Neural crest cell (in vitro differentiated cells): Measurements from ENCODE around the gene P2RY2. TPM values are rescaled to one million over a fixed set of nuclear protein-coding genes. Genes with fewer than 3 reads are reported as not detected.

Source experiments
- DNase-seq: peaks from one replicate; pipeline ENCODE4 v3.0.0; 2021; ENCODE audit warnings: low read depth, mixed read lengths, low spot score
- H3K27ac Mint-ChIP-seq: one replicate; pipeline ENCODE4 v1.8.0; 2021; ENCODE audit warnings: mild to moderate bottlenecking, mixed read lengths; ENCODE audit not compliant: unreplicated experiment
- H3K27me3 Mint-ChIP-seq: 2 replicates; pipeline ENCODE4 v1.8.0; 2021; ENCODE audit warnings: low read depth, mild to moderate bottlenecking, mixed read lengths
- H3K36me3 Mint-ChIP-seq: 2 replicates; pipeline ENCODE4 v1.8.0; 2021; ENCODE audit warnings: low read depth, mild to moderate bottlenecking, mixed read lengths
- H3K4me1 Mint-ChIP-seq: 2 replicates; pipeline ENCODE4 v1.8.0; 2021; ENCODE audit warnings: mixed read lengths
- H3K4me3 Mint-ChIP-seq: one replicate; pipeline ENCODE4 v1.8.0; 2021; ENCODE audit warnings: mild to moderate bottlenecking, mixed read lengths
- H3K9me3 Mint-ChIP-seq: 2 replicates; pipeline ENCODE4 v1.8.0; 2021; ENCODE audit warnings: mixed read lengths
- total RNA-seq: library from RNA; stranded (reverse); gene quantifications from 2 replicates; pipeline ENCODE4 v1.2.1, GENCODE V29; 2021
- TF ChIP-seq, protein P1 (sequence below): fragments of 200-600 bp; sonication (generic); conservative IDR thresholded peaks from 2 replicates; pipeline ENCODE4 v1.5.0; 2021; ENCODE audit warnings: antibody characterized with exemption, mild to moderate bottlenecking

P2RY2 gene
- total RNA-seq, 1 donor from 2014 or later, result 0.14 TPM

DNA sequence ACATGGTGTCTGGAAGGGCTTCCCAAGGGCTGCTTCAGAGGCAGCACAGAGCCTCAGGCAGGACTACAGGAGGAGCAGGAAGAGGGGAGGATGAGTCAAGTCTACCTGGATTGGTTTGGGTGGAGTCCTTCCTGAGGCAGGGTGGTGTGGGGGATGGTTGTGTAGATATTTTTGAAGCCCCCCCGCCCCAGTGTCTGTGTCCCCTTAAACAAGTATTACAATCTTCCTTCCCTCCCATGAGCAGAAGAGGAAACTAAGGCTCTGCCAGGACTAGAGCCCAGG lies 41.3 kb upstream of the P2RY2 start:
- DNase-seq, result no peak
- peaks cover 10% of the 10 kb centered on the region for H3K27me3 Mint-ChIP-seq
- no peak overlapping the region for H3K4me3 Mint-ChIP-seq
- H3K9me3 Mint-ChIP-seq, result peaks cover under 1% of the 10 kb centered on the region
- no peak overlapping the region for H3K27ac Mint-ChIP-seq
- no peaks in the 10 kb centered on the region for H3K36me3 Mint-ChIP-seq
- TF ChIP-seq, protein P1, sequence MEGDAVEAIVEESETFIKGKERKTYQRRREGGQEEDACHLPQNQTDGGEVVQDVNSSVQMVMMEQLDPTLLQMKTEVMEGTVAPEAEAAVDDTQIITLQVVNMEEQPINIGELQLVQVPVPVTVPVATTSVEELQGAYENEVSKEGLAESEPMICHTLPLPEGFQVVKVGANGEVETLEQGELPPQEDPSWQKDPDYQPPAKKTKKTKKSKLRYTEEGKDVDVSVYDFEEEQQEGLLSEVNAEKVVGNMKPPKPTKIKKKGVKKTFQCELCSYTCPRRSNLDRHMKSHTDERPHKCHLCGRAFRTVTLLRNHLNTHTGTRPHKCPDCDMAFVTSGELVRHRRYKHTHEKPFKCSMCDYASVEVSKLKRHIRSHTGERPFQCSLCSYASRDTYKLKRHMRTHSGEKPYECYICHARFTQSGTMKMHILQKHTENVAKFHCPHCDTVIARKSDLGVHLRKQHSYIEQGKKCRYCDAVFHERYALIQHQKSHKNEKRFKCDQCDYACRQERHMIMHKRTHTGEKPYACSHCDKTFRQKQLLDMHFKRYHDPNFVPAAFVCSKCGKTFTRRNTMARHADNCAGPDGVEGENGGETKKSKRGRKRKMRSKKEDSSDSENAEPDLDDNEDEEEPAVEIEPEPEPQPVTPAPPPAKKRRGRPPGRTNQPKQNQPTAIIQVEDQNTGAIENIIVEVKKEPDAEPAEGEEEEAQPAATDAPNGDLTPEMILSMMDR, result no peak
- H3K4me1 Mint-ChIP-seq, result peaks cover 4% of the 10 kb centered on the region

DNA sequence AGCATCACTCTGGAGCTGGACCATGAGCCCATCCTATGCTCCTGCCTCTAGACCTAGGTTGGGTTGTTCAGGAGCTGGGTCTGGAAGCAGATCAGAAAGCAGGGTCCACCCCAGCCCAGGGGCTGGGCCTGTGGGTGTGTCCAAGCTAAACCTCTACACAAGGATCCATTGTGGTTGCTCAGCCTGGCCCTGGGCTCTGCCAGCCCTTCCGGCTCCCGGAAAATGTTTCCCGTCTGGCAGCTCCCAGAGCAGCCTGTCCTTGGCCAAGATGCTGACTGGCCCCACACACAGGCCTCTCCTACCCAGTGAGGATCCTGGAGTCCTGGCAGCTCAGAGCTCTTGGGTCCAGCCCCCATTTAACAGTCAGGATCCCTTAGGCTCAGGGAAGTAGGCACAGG lies 40.7 kb upstream of the P2RY2 start:
- Mint-ChIP-seq H3K27ac (no peak overlapping the region), H3K9me3 (peaks cover 3% of the 10 kb centered on the region), H3K27me3 (peaks cover 13% of the 10 kb centered on the region), H3K4me1 (peaks cover 4% of the 10 kb centered on the region), H3K4me3 (no peak overlapping the region), H3K36me3 (no peaks in the 10 kb centered on the region)
- TF ChIP-seq, protein P1, result no peak
- no peak for DNase-seq

GRCh38 chr11:73177778-73178539 lies 40.1 kb upstream of the P2RY2 start:
- Mint-ChIP-seq H3K27ac (peak overlapping the region; percentile 64), H3K9me3 (peaks cover 3% of the 10 kb centered on the region)

GRCh38 chr11:73178681-73179080 lies 39.4 kb upstream of the P2RY2 start:
- Mint-ChIP-seq H3K9me3 (peaks cover 3% of the 10 kb centered on the region), H3K27ac (no peak overlapping the region), H3K4me3 (no peak overlapping the region), H3K36me3 (no peaks in the 10 kb centered on the region), H3K27me3 (peaks cover 21% of the 10 kb centered on the region), H3K4me1 (no peaks in the 10 kb centered on the region)
- TF ChIP-seq, protein P1, result no peak
- no peak for DNase-seq

More at GRCh38 chr11:73177778-73178539, 40.1 kb upstream of the P2RY2 start:
- TF ChIP-seq, protein P1, result peak; percentile 71
- Mint-ChIP-seq H3K36me3 (no peaks in the 10 kb centered on the region), H3K4me1 (peaks cover 2% of the 10 kb centered on the region), H3K27me3 (peaks cover 16% of the 10 kb centered on the region), H3K4me3 (no peak overlapping the region)
- DNase-seq, result peak; percentile 61

- peaks cover 5% of the 10 kb centered on the region for H3K4me1 Mint-ChIP-seq
- no peaks in the 10 kb centered on the region for H3K36me3 Mint-ChIP-seq
- DNase-seq, result no peak
- peaks cover 3% of the 10 kb centered on the region for H3K9me3 Mint-ChIP-seq
- H3K4me3 Mint-ChIP-seq, result no peak overlapping the region
- TF ChIP-seq, protein P1, result no peak
- no peak overlapping the region for H3K27ac Mint-ChIP-seq
- peaks cover 24% of the 10 kb centered on the region for H3K27me3 Mint-ChIP-seq
Measured at GRCh38 chr11:73182824-73183321, 35.2 kb upstream of the P2RY2 start.
